ENCODE measurements around the gene MYL12A.

MYL12A gene

DNA sequence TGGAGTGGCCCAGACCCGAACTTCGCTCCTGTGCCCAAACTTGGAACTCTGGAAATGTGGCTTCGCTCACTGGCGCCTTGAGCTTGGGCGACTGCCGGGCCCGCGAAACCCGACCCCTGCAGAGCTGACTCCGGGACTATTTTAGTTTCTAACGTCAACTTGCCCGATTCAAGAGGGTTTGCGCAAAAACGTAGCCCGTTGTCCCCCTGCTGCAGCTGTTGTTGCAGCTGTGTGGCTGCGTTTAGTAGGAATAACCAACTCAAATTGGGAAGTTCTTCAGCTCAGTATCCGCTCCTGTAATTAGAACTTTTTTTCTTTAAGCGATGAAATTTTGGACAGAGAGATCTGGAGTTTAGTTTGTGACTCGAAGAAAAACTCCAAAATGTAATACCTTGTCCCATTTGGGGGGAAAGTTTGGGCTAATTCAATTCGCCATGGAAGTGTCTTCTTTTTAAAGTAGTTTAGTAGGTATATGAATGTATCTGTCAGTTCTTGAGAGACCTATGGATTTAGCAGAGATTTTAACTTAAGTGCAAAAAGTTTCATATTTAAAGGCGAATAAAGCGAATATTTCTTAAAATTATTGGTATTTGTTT, 559 bp downstream of the MYL12A start:
- in situ Hi-C loops (cut with MboI; ENCODE audit: low sequenced_read_pairs, unreplicated experiment): loop anchor here (5.0 to 10.0 kb wide), 2 partner anchors 253 to 316 kb away; no protein-coding TSS in a partner anchor
- TF ChIP-seq, protein P1, sequence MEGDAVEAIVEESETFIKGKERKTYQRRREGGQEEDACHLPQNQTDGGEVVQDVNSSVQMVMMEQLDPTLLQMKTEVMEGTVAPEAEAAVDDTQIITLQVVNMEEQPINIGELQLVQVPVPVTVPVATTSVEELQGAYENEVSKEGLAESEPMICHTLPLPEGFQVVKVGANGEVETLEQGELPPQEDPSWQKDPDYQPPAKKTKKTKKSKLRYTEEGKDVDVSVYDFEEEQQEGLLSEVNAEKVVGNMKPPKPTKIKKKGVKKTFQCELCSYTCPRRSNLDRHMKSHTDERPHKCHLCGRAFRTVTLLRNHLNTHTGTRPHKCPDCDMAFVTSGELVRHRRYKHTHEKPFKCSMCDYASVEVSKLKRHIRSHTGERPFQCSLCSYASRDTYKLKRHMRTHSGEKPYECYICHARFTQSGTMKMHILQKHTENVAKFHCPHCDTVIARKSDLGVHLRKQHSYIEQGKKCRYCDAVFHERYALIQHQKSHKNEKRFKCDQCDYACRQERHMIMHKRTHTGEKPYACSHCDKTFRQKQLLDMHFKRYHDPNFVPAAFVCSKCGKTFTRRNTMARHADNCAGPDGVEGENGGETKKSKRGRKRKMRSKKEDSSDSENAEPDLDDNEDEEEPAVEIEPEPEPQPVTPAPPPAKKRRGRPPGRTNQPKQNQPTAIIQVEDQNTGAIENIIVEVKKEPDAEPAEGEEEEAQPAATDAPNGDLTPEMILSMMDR (IDR thresholded peaks at IDR 0.05; ENCODE audit: borderline replicate concordance, control extremely low read depth, extremely low read depth, insufficient read depth, missing control alignments): no peak
- no peak for DNase-seq (ENCODE audit: low spot score)

DNA sequence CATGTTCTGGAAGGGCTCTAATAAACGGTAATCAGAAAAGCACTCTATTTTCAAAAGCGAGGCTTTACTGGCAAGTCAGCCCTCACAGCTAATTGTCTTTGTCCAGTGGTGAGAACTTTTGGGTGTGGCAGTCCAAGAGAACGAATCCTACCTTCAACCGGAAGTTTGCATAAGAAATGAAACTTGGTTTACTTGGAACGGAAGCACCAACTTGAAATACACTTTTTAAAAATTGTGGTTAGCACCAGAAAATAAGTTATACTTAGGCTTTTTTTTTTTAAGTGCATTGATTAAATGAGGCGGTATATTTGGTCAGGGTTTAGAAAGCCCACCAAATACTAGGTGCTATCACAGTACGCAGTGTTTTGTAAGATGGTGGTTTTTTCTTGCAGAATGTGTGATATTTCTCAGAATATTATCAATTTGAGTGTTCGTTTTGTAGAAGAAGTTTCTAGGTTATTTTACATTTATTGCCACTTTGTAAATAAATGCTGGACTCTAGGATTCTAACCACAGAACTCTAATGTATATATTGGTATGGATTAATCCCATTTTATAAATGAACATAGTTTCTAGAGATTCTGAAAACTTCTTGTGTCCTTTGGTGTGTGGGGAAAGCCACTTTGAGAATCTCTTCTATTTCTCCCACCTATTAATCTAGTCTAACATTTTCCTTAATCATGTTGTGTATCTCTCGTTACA, 1.2 kb downstream of the MYL12A start:
- DNase-seq (ENCODE audit: low spot score): no peak

DNA sequence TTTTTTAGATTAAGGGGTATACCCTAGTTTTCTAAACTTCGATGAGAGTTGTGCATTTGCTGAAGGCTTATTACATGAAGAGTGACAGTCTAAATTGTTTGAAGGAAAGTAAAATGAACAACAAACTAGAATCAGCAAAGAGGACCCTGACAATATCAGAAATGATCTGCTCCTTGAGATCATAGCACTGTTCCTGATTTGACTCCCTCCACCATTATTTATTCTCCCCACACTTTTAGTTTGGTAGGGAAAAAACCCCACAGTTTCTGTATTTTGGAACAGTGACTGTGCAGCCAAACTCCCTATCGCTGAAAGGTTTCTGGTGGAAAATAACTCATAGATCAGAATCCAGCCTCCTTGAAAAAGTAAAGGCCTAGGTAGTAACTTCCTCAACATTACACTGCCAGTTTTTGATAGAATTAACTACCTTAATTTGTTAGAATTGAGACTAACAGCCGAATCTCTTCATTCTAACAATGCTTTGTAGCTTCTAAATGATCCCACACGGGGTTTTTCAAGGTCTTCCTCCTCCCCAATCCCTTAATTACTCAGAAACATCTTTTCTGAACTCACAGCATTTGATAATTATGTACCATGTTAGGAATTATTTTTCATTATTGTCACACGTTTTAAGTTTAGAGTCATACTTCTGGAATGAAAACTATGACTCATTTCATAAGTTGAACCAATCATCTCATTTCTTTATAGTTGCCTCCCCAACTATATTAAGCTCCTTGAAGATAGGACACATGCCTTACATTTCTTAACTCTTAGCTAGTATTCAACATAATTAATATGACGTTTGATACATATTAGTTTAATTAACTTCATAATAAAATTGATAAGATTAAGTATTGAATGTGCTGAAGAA, 2.9 kb downstream of the MYL12A start:
- DNase-seq (ENCODE audit: low spot score): no peak

More for the DNA sequence above, 1.2 kb downstream of the MYL12A start:
- TF ChIP-seq, protein P1 (IDR thresholded peaks at IDR 0.05; ENCODE audit: borderline replicate concordance, control extremely low read depth, extremely low read depth, insufficient read depth, missing control alignments): no peak
- in situ Hi-C loops (cut with MboI; ENCODE audit: low sequenced_read_pairs, unreplicated experiment): loop anchor here (5.0 to 10.0 kb wide), 2 partner anchors 254 to 317 kb away; no protein-coding TSS in a partner anchor

DNA sequence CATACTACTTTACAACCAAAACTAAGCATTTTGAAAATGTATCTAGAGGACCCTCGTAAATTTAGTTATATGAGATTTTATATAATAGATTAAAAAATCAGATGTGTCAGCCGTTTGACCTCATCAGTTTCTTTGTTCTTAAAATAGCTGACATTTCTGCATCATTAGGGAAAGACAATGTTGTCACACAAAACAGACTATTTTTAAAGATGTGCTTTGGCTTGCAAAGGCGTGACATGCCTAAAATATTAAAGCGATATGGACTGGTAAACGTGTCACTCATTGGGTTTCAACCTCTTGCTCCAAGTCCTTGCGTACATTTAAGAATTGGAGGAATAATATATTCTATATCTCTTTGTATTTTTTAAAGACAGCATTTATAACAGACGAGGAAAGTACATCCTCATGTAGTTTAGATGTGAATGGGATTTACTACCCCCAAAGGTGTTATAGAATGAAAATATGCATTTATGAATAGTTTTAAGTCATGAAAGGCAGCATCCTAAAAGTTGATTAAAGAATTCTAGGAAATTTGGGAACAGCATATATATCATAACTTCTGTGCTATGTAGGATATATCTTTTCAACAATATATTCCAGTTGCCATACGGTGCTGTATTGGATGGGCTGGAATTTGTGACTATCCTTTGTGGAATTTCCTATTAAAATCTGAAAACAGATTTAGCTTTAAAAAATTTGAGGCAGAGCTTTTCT, 3.8 kb downstream of the MYL12A start:
- DNase-seq (ENCODE audit: low spot score): no peak

More for the DNA sequence above, 2.9 kb downstream of the MYL12A start:
- in situ Hi-C loops (cut with MboI; ENCODE audit: low sequenced_read_pairs, unreplicated experiment): no loop called here
- TF ChIP-seq, protein P1 (IDR thresholded peaks at IDR 0.05; ENCODE audit: borderline replicate concordance, control extremely low read depth, extremely low read depth, insufficient read depth, missing control alignments): no peak

DNA sequence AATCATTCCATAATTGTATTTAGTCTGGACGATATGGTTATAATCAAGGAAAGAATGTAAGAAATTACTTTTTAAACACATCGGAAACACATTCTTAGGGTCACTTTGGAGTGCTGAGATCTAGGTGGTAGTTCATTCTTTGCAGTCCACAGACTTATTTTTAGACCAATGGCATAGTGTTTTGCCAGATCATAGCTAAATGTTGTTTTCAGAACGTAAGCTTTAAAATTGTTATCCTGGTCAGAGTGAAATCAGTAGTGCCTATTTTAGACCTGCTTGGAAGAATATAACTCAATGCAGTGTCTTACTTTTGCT, 4.3 kb downstream of the MYL12A start:
- no peak for DNase-seq (ENCODE audit: low spot score)
- in situ Hi-C loops (cut with MboI; ENCODE audit: low sequenced_read_pairs, unreplicated experiment): no loop called here
- TF ChIP-seq, protein P1 (IDR thresholded peaks at IDR 0.05; ENCODE audit: borderline replicate concordance, control extremely low read depth, extremely low read depth, insufficient read depth, missing control alignments): no peak

More for the DNA sequence above, 3.8 kb downstream of the MYL12A start:
- in situ Hi-C loops (cut with MboI; ENCODE audit: low sequenced_read_pairs, unreplicated experiment): no loop called here
- TF ChIP-seq, protein P1 (IDR thresholded peaks at IDR 0.05; ENCODE audit: borderline replicate concordance, control extremely low read depth, extremely low read depth, insufficient read depth, missing control alignments): no peak

DNA sequence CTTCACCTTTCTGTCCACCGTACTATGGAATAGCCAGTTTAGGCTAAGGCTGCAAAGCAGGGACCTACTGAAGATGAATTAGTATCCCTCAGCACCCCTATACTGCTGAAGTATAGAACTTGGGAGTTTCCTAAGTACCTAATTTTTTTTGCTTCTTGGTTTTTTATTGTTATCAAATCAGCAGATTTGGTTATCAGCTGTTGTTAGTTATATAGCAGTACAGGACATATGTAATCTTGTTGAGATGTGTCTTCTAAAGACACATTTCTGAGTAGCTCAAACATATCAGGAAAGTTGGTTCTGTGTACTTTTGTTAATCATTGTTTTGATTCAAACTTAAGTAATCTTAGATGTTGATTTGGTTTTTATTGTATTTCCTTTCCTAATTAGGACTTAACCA, 5.2 kb downstream of the MYL12A start:
- DNase-seq (ENCODE audit: low spot score): no peak
- TF ChIP-seq, protein P1 (IDR thresholded peaks at IDR 0.05; ENCODE audit: borderline replicate concordance, control extremely low read depth, extremely low read depth, insufficient read depth, missing control alignments): no peak
- in situ Hi-C loops (cut with MboI; ENCODE audit: low sequenced_read_pairs, unreplicated experiment): no loop called here
